Endodermal cell (in vitro differentiated cells): ENCODE measurements around the gene PSMB7. TPM values are rescaled to one million over a fixed set of nuclear protein-coding genes. Genes with fewer than 3 reads are reported as not detected.

Source experiments
- DNase-seq: peaks from one replicate; pipeline ENCODE4 v3.0.0-alpha.2; 2017
- H3K27ac ChIP-seq: 2 replicates; pipeline ENCODE4 v1.5.1; 2013; ENCODE audit warnings: mild to moderate bottlenecking, low read depth, low read length, moderate library complexity
- H3K27me3 ChIP-seq: 2 replicates; pipeline ENCODE4 v1.6.1; 2013; ENCODE audit warnings: mild to moderate bottlenecking, low read length, moderate library complexity; ENCODE audit not compliant: insufficient read depth, control insufficient read depth, poor library complexity, severe bottlenecking
- H3K36me3 ChIP-seq: 2 replicates; pipeline ENCODE4 v1.7.0; 2013; ENCODE audit warnings: mild to moderate bottlenecking, low read length, moderate library complexity; ENCODE audit not compliant: control insufficient read depth, insufficient read depth
- H3K4me1 ChIP-seq: one replicate; pipeline ENCODE4 v1.7.0; 2013; ENCODE audit warnings: low read length; ENCODE audit not compliant: control insufficient read depth, insufficient read depth
- H3K4me3 ChIP-seq: 2 replicates; pipeline ENCODE4 v1.5.1; 2013; ENCODE audit warnings: mild to moderate bottlenecking, low read length, moderate library complexity
- H3K9ac ChIP-seq: 2 replicates; pipeline ENCODE4 v1.6.1; 2013; ENCODE audit warnings: mild to moderate bottlenecking, low read length, moderate library complexity; ENCODE audit not compliant: poor library complexity, severe bottlenecking; ENCODE audit errors: extremely low read depth
- H3K9me3 ChIP-seq: 2 replicates; pipeline ENCODE4 v1.6.1; 2013; ENCODE audit warnings: mild to moderate bottlenecking, low read length, moderate library complexity; ENCODE audit not compliant: control insufficient read depth
- H3K27ac Mint-ChIP-seq: 2 replicates; pipeline ENCODE4 v1.8.0; 2020; ENCODE audit warnings: mixed read lengths
- H3K27me3 Mint-ChIP-seq: 2 replicates; pipeline ENCODE4 v1.8.0; 2021; ENCODE audit warnings: mild to moderate bottlenecking, mixed read lengths; ENCODE audit not compliant: insufficient read depth
- H3K36me3 Mint-ChIP-seq: 2 replicates; pipeline ENCODE4 v1.8.0; 2020; ENCODE audit warnings: low read depth, mixed read lengths
- H3K4me1 Mint-ChIP-seq: 2 replicates; pipeline ENCODE4 v1.8.0; 2020; ENCODE audit warnings: mixed read lengths
- H3K4me3 Mint-ChIP-seq: 2 replicates; pipeline ENCODE4 v1.8.0; 2020; ENCODE audit warnings: mild to moderate bottlenecking, moderate library complexity, mixed read lengths
- H3K9me3 Mint-ChIP-seq: 2 replicates; pipeline ENCODE4 v1.8.0; 2020; ENCODE audit warnings: mild to moderate bottlenecking, mixed read lengths
- WGBS, 2 experiments: methylation state at CpG; one replicate each; pipeline versions ENCODE4 v1.1.5 to v1.1.7; 2013; ENCODE audit warnings: missing lambda C conversion rate in 2 of 2, mixed read lengths in 1 of 2; ENCODE audit not compliant: insufficient coverage in 1 of 2, insufficient read length in 1 of 2; 5-methylcytosine and 5-hydroxymethylcytosine counted together
- total RNA-seq, 2 donors: library from RNA; stranded (reverse); fragmentation: NEBNext Ultra II Directional in 1 of 2; extraction: Animal tissue kit (Norgen Biotek cat#: 25700) in 1 of 2; gene quantifications; 2 replicates in 1 of 2; 3 replicates in 1 of 2; pipeline ENCODE4 v1.2.1, GENCODE V29; 2021
- TF ChIP-seq, protein P1 (sequence below): fragments of 200-600 bp; sonication (generic); conservative IDR thresholded peaks from 2 replicates; pipeline ENCODE4 v1.5.0; 2021; ENCODE audit warnings: antibody characterized with exemption, mild to moderate bottlenecking

The PSMB7 gene
- total RNA-seq, 2 donors from 2014 or later = 203 to 223 TPM

DNA sequence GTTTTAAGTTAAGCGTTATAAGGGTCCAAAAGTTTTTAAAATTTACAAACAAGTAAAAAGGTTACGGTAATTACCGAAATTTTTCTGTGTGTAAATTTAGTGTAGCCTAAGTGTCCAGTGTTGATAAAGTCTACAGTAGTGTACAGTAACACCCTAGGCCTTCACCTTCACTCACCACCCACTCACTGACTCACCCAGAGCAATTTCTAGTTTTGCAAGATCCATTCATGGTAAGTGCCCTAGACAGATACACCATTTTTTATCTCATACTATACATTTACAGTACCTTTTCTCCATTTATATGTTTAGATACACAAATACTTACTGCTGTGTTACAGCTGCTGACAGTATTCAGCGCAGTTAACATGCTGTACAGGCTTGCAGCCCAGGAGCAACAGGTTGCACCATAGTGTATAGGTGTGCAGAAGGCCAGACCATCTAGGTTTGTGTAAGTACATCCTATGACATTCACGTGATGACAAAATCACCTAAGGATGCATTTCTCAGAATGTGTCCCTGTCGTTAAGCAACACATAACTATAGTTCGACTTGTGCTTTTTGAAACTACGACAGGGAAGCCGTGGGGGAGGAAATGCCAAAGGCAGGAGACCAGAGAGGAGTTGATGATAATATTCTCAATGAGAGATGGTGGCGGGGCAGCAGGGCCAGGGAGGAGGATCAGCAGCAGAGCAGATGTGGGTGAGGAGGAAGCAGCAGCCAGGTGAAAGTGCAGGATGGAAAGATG is 48.6 kb downstream of the PSMB7 start:
- H3K4me3 ChIP-seq = no peak overlapping the region
- H3K9ac ChIP-seq = no peak overlapping the region
- H3K9me3 Mint-ChIP-seq = no peaks in the 10 kb centered on the region
- no peak for DNase-seq
- no peak overlapping the region for H3K4me3 Mint-ChIP-seq
- no peak overlapping the region for H3K27ac ChIP-seq
- no peaks in the 10 kb centered on the region for H3K9me3 ChIP-seq
- peaks cover 20% of the 10 kb centered on the region for H3K4me1 Mint-ChIP-seq
- 96 to 97% methylated on average over 8 to 10 of the region's 10 CpGs for WGBS, 2 experiments
- no peak overlapping the region for H3K27ac Mint-ChIP-seq
- peaks cover 4% of the 10 kb centered on the region for H3K36me3 Mint-ChIP-seq
- H3K27me3 Mint-ChIP-seq = no peaks in the 10 kb centered on the region
- no peaks in the 10 kb centered on the region for H3K4me1 ChIP-seq
- TF ChIP-seq, protein P1, sequence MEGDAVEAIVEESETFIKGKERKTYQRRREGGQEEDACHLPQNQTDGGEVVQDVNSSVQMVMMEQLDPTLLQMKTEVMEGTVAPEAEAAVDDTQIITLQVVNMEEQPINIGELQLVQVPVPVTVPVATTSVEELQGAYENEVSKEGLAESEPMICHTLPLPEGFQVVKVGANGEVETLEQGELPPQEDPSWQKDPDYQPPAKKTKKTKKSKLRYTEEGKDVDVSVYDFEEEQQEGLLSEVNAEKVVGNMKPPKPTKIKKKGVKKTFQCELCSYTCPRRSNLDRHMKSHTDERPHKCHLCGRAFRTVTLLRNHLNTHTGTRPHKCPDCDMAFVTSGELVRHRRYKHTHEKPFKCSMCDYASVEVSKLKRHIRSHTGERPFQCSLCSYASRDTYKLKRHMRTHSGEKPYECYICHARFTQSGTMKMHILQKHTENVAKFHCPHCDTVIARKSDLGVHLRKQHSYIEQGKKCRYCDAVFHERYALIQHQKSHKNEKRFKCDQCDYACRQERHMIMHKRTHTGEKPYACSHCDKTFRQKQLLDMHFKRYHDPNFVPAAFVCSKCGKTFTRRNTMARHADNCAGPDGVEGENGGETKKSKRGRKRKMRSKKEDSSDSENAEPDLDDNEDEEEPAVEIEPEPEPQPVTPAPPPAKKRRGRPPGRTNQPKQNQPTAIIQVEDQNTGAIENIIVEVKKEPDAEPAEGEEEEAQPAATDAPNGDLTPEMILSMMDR = no peak
- H3K36me3 ChIP-seq = no peaks in the 10 kb centered on the region
- no peaks in the 10 kb centered on the region for H3K27me3 ChIP-seq

DNA sequence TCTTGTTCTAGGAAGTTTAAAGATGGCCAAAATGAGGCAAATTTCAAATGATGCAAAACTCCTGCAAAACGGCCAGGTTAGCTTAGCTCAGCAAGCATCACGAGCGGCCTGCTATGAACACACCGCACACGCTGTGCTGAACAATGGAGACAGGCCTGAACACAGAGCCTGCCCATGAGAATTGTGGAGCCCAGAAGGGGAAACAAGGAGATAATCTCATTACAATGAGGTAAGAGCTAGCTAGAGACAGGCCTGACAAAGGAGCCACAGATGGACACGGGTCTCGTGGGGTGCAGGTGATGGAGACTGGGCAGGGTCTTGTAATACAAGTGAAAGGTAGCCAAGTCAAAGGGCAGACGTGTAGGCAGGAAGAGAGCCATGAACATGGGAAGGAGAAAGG is 50.2 kb downstream of the PSMB7 start:
- TF ChIP-seq, protein P1 = no peak
- Histone ChIP-seq H3K36me3 (no peaks in the 10 kb centered on the region), H3K27ac (peak overlapping the region; percentile 31), H3K9ac (no peak overlapping the region), H3K27me3 (no peaks in the 10 kb centered on the region), H3K9me3 (no peaks in the 10 kb centered on the region), H3K4me3 (no peak overlapping the region), H3K4me1 (no peaks in the 10 kb centered on the region)
- no peaks in the 10 kb centered on the region for H3K9me3 Mint-ChIP-seq
- H3K27ac Mint-ChIP-seq = peak overlapping the region; percentile 41
- H3K36me3 Mint-ChIP-seq = peaks cover 4% of the 10 kb centered on the region
- H3K27me3 Mint-ChIP-seq = no peaks in the 10 kb centered on the region
- no peak for DNase-seq
- H3K4me3 Mint-ChIP-seq = no peak overlapping the region
- 93 to 97% methylated on average over 7 to 8 of the region's 8 CpGs for WGBS, 2 experiments
- H3K4me1 Mint-ChIP-seq = peaks cover 17% of the 10 kb centered on the region

DNA sequence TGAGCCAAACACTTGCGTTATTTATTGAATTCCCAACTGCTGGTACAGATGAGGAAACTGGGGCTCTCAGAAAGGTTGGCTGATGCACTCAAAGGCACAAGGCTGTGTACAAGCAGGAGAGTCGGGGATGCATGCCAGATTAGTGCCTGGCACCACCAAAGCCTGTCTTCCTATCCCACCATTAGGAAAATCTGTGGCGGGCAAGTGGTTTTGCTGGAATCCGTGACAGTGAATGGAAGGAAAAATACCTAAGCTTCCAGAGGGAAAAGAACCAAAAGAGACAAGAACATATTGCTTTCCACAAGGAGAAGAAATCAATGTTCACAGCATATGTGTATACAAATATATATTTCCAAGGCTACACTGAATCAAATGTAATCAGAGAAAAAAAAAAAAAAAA is 51.1 kb downstream of the PSMB7 start:
- Histone ChIP-seq H3K4me3 (no peak overlapping the region), H3K4me1 (no peaks in the 10 kb centered on the region), H3K27me3 (no peaks in the 10 kb centered on the region), H3K9me3 (no peaks in the 10 kb centered on the region), H3K9ac (no peak overlapping the region), H3K36me3 (no peaks in the 10 kb centered on the region), H3K27ac (no peak overlapping the region)
- Mint-ChIP-seq H3K27me3 (no peaks in the 10 kb centered on the region), H3K4me3 (no peak overlapping the region), H3K4me1 (peaks cover 11% of the 10 kb centered on the region), H3K36me3 (peaks cover 4% of the 10 kb centered on the region), H3K9me3 (no peaks in the 10 kb centered on the region), H3K27ac (peak overlapping the region; percentile 10)
- DNase-seq = no peak
- 95 to 100% methylated on average over 1 to 4 of the region's 4 CpGs for WGBS, 2 experiments
- TF ChIP-seq, protein P1 = no peak
